K562 (cell line): ENCODE data around the gene RAB3GAP2. TPM values are rescaled to one million over a fixed set of nuclear protein-coding genes. Genes with fewer than 3 reads are reported as not detected.

Experiments
- ATF7 ChIP-seq: fragments of 450-650 bp; IDR thresholded peaks from 2 replicates; pipeline ENCODE4 v1.7.1; 2014; ENCODE audit warnings: mild to moderate bottlenecking, moderate library complexity
- CBFA2T3 ChIP-seq: fragments of 450-650 bp; IDR thresholded peaks from 2 replicates; pipeline ENCODE4 v1.6.1; 2017
- CCAR2 ChIP-seq: fragments of 200-400 bp; formaldehyde crosslinking; IDR thresholded peaks from 2 replicates; pipeline ENCODE4 v1.6.1; 2017; ENCODE audit warnings: mild to moderate bottlenecking, low read depth, low read length
- CCNT2 ChIP-seq: IDR thresholded peaks from 2 replicates; pipeline ENCODE4 v1.6.1; 2011; ENCODE audit warnings: borderline replicate concordance, low read depth, mild to moderate bottlenecking, moderate library complexity, mixed read lengths, low read length; ENCODE audit not compliant: insufficient read length; ENCODE audit errors: extremely low read depth
- FOXK2 ChIP-seq, 2 experiments: fragments of 450-650 bp; IDR thresholded peaks in 1 of 2; conservative IDR thresholded peaks in 1 of 2; 2 replicates each; pipeline ENCODE4 v1.6.1; 2016; ENCODE audit warnings: low read depth in 2 of 2, mild to moderate bottlenecking in 1 of 2
- GMEB1 ChIP-seq: fragments of 250-450 bp; sonication (Bioruptor Pico); IDR thresholded peaks from 2 replicates; pipeline ENCODE4 v1.4.0; 2020; ENCODE audit warnings: mild to moderate bottlenecking
- GTF2E2 ChIP-seq: fragments of 200-800 bp; sonication (Bioruptor generic); IDR thresholded peaks from 2 replicates; pipeline ENCODE4 v1.6.1; 2016; ENCODE audit warnings: missing genetic modification characterization, missing compliant biosample characterization
- HDGF ChIP-seq: fragments of 450-650 bp; IDR thresholded peaks from 2 replicates; pipeline ENCODE4 v1.6.1; 2016
- IRF2 ChIP-seq: sonication (generic); formaldehyde crosslinking; IDR thresholded peaks from 2 replicates; pipeline ENCODE4 v1.8.1; 2022; ENCODE audit warnings: mild to moderate bottlenecking, missing genetic modification reagents
- KAT8 ChIP-seq: fragments of 450-650 bp; IDR thresholded peaks from 2 replicates; pipeline ENCODE4 v1.6.1; 2016; ENCODE audit warnings: low read depth, mild to moderate bottlenecking
- L3MBTL2 ChIP-seq: fragments of 450-650 bp; IDR thresholded peaks from 2 replicates; pipeline ENCODE4 v1.6.1; 2016; ENCODE audit warnings: mild to moderate bottlenecking, moderate library complexity
- MEF2D ChIP-seq: conservative IDR thresholded peaks from 2 replicates; pipeline ENCODE4 v1.6.1; 2016; ENCODE audit warnings: low read depth, missing genetic modification characterization, missing compliant biosample characterization
- NCOA2 ChIP-seq, 2 experiments: fragments of 450-650 bp; IDR thresholded peaks; 2 replicates each; pipeline ENCODE4 v1.6.1; 2018; ENCODE audit warnings: mild to moderate bottlenecking in 2 of 2, moderate library complexity in 1 of 2; ENCODE audit not compliant: partially characterized antibody in 2 of 2
- POLR2B ChIP-seq: fragments of 450-650 bp; IDR thresholded peaks from 2 replicates; pipeline ENCODE4 v1.6.1; 2018; ENCODE audit warnings: low read depth; ENCODE audit not compliant: partially characterized antibody
- POU5F1 ChIP-seq: fragments of 150-350 bp; IDR thresholded peaks from 2 replicates; pipeline ENCODE4 v1.6.1; 2014; ENCODE audit warnings: borderline replicate concordance, low read length, low read depth, mild to moderate bottlenecking; ENCODE audit not compliant: partially characterized antibody
- RAD21 ChIP-seq, 2 experiments: fragments of 250-450 bp in 1 of 2; fragments of 450-650 bp in 1 of 2; sonication (Bioruptor Pico) in 1 of 2; formaldehyde crosslinking in 1 of 2; IDR thresholded peaks in 1 of 2; conservative IDR thresholded peaks in 1 of 2; 2 replicates each; pipeline versions ENCODE4 v1.4.0 to v1.8.0; 2020 to 2022; ENCODE audit warnings: mild to moderate bottlenecking in 2 of 2, moderate library complexity in 1 of 2
- SIN3A ChIP-seq, 2 experiments: fragments of 150-350 bp in 1 of 2; IDR thresholded peaks; 2 replicates each; pipeline ENCODE4 v1.6.1; 2011 to 2016; ENCODE audit warnings: borderline replicate concordance in 2 of 2, low read depth in 2 of 2, low read length in 2 of 2, mild to moderate bottlenecking in 2 of 2, moderate library complexity in 2 of 2; ENCODE audit not compliant: control insufficient read depth in 1 of 2
- USF1 ChIP-seq: sonication (generic); formaldehyde crosslinking; IDR thresholded peaks from 2 replicates; pipeline ENCODE4 v1.9.0; 2022; ENCODE audit warnings: mild to moderate bottlenecking, missing genetic modification reagents
- ZNF12 ChIP-seq: sonication (generic); formaldehyde crosslinking; IDR thresholded peaks from 2 replicates; pipeline ENCODE4 v1.4.0; 2020; ENCODE audit warnings: mild to moderate bottlenecking, missing genetic modification reagents
- ZNF232 ChIP-seq: sonication (generic); formaldehyde crosslinking; IDR thresholded peaks from 2 replicates; pipeline ENCODE4 v1.8.0; 2022; ENCODE audit warnings: mild to moderate bottlenecking, missing genetic modification reagents
- ZNF311 ChIP-seq: fragments of 250-450 bp; sonication (Bioruptor Pico); IDR thresholded peaks from 2 replicates; pipeline ENCODE4 v1.4.0; 2020; ENCODE audit warnings: mild to moderate bottlenecking, moderate library complexity
- ZNF583 ChIP-seq: fragments of 250-450 bp; sonication (Bioruptor Pico); IDR thresholded peaks from 2 replicates; pipeline ENCODE4 v1.4.0; 2020
- ZNF785 ChIP-seq: fragments of 250-450 bp; sonication (Bioruptor Pico); IDR thresholded peaks from 2 replicates; pipeline ENCODE4 v1.4.0; 2020; ENCODE audit warnings: mild to moderate bottlenecking
- ZZZ3 ChIP-seq: fragments of 450-650 bp; IDR thresholded peaks from 2 replicates; pipeline ENCODE4 v1.6.1; 2016; ENCODE audit warnings: antibody characterized with exemption, mild to moderate bottlenecking, moderate library complexity
- polyA plus RNA-seq, 8 experiments: library from polyadenylated mRNA; depleted of rRNA in 4 of 8; stranded (reverse) in 5 of 8; unstranded in 3 of 8; fragments of >200 nt; fragmentation: Nextera tagmentation in 2 of 8; fragmentation: Illumina TruSeq in 1 of 8; extraction: Ambion mirVana in 2 of 8; extraction: Trizol in 1 of 8; gene quantifications; 2 replicates each; pipeline versions ENCODE4 v1.2.1 to v1.2.3, GENCODE V29; 2011 to 2014; ENCODE audit warnings: inconsistent platforms in 1 of 8, missing spikeins in 1 of 8
- total RNA-seq, 7 experiments: library from RNA; depleted of rRNA in 6 of 7; stranded (reverse); fragments of >200 nt in 6 of 7; fragmentation: Illumina TruSeq in 2 of 7; extraction: Trizol in 2 of 7; gene quantifications; 2 replicates each; pipeline versions ENCODE4 v1.2.1 to v1.2.3, GENCODE V29; 2011 to 2021; ENCODE audit warnings: low replicate concordance in 1 of 7
- TF ChIP-seq, protein P1 (sequence below), 2 experiments: fragments of 450-650 bp in 1 of 2; IDR thresholded peaks; 2 replicates each; pipeline ENCODE4 v1.6.1; 2011 to 2017; ENCODE audit warnings: low read depth in 2 of 2, antibody characterized with exemption in 1 of 2, borderline replicate concordance in 1 of 2, low read length in 1 of 2, mild to moderate bottlenecking in 1 of 2, mixed read lengths in 1 of 2; ENCODE audit not compliant: control insufficient read depth in 1 of 2

Gene RAB3GAP2
- total and polyA plus RNA-seq, 9 of the 15 experiments (the other 6 are each of a cell fraction or from before 2014, with no cell fraction given): 14.1 to 69.1 (median 32.2) TPM

GRCh38 chr1:220281159-220281574 is 8.9 kb upstream of the RAB3GAP2 start (continued):
- TF ChIP-seq SIN3A (IDR thresholded peaks at IDR 0.05; ENCODE audit: borderline replicate concordance in 2 of 2, control insufficient read depth in 1 of 2, low read depth in 2 of 2, low read length in 2 of 2) (no peak), KAT8 (no peak), RAD21 (CRISPR knock-in tag; conservative IDR thresholded peaks at IDR 0.05 in 1 of 2, IDR thresholded peaks at IDR 0.05 in 1 of 2) (peak; percentile 69 to 89), FOXK2 (conservative IDR thresholded peaks at IDR 0.05 in 1 of 2, IDR thresholded peaks at IDR 0.05 in 1 of 2; ENCODE audit: low read depth in 2 of 2) (peak; percentile 64 to 82; a peak in 3 of 4 replicates), CCNT2 (no peak), ZNF12 (CRISPR knock-in tag) (no peak), ZNF583 (CRISPR knock-in tag) (no peak), CCAR2 (no peak), ATF7 (peak; percentile 29; the same call in 1 of the 2 replicates), USF1 (CRISPR knock-in tag) (no peak), L3MBTL2 (no peak), NCOA2 (IDR thresholded peaks at IDR 0.05; ENCODE audit: partially characterized antibody in 2 of 2) (no peak), HDGF (no peak), GTF2E2 (tag) (0 out of 2 replicates have a peak, but pooled peaks have one; percentile 32), ZNF785 (CRISPR knock-in tag) (no peak), GMEB1 (CRISPR knock-in tag) (no peak), POLR2B (no peak), ZNF232 (CRISPR knock-in tag) (no peak), ZZZ3 (no peak), CBFA2T3 (peak; percentile 61), ZNF311 (CRISPR knock-in tag) (no peak), POU5F1 (no peak), IRF2 (CRISPR knock-in tag) (no peak), MEF2D (tag) (no peak)
- TF ChIP-seq, protein P1, sequence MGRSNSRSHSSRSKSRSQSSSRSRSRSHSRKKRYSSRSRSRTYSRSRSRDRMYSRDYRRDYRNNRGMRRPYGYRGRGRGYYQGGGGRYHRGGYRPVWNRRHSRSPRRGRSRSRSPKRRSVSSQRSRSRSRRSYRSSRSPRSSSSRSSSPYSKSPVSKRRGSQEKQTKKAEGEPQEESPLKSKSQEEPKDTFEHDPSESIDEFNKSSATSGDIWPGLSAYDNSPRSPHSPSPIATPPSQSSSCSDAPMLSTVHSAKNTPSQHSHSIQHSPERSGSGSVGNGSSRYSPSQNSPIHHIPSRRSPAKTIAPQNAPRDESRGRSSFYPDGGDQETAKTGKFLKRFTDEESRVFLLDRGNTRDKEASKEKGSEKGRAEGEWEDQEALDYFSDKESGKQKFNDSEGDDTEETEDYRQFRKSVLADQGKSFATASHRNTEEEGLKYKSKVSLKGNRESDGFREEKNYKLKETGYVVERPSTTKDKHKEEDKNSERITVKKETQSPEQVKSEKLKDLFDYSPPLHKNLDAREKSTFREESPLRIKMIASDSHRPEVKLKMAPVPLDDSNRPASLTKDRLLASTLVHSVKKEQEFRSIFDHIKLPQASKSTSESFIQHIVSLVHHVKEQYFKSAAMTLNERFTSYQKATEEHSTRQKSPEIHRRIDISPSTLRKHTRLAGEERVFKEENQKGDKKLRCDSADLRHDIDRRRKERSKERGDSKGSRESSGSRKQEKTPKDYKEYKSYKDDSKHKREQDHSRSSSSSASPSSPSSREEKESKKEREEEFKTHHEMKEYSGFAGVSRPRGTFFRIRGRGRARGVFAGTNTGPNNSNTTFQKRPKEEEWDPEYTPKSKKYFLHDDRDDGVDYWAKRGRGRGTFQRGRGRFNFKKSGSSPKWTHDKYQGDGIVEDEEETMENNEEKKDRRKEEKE (IDR thresholded peaks at IDR 0.05; ENCODE audit: borderline replicate concordance in 1 of 2, control insufficient read depth in 1 of 2, low read depth in 2 of 2, low read length in 1 of 2): no peak
